SK-N-SH treated with all-trans-retinoic acid at 6 μM for 48 hours (cell line): ENCODE results near the gene LYPD6B.

Experiments
- ATAC-seq: fragments of 200-7000 bp; cut with Tn5 transposase; 3 replicates; pipeline ENCODE4 v1.9.1; 2020; ENCODE audit warnings: mild to moderate bottlenecking, moderate library complexity
- ARNTL ChIP-seq: fragments of 450-650 bp; formaldehyde crosslinking; IDR thresholded peaks from 2 replicates; pipeline ENCODE4 v1.5.0; 2020; ENCODE audit warnings: low read depth, mild to moderate bottlenecking, moderate library complexity, borderline replicate concordance
- BACH2 ChIP-seq: fragments of 250-450 bp; sonication (Bioruptor Pico); IDR thresholded peaks from 2 replicates; pipeline ENCODE4 v1.9.0; 2021; ENCODE audit warnings: mild to moderate bottlenecking, borderline replicate concordance
- CSDC2 ChIP-seq: fragments of 250-450 bp; sonication (Bioruptor Pico); IDR thresholded peaks from 2 replicates; pipeline ENCODE4 v1.5.0; 2020; ENCODE audit warnings: mild to moderate bottlenecking, moderate library complexity
- GLIS3 ChIP-seq: fragments of 250-450 bp; sonication (Bioruptor Pico); IDR thresholded peaks from 2 replicates; pipeline ENCODE4 v1.5.0; 2020; ENCODE audit warnings: mild to moderate bottlenecking, moderate library complexity
- ISL1 ChIP-seq: fragments of 250-450 bp; sonication (Bioruptor Pico); IDR thresholded peaks from 2 replicates; pipeline ENCODE4 v2.1.2; 2022; ENCODE audit warnings: mild to moderate bottlenecking, moderate library complexity
- OSR1 ChIP-seq: fragments of 250-450 bp; sonication (Bioruptor Pico); IDR thresholded peaks from 2 replicates; pipeline ENCODE4 v1.8.0; 2022; ENCODE audit warnings: moderate library complexity, mild to moderate bottlenecking, inconsistent platforms
- PATZ1 ChIP-seq: fragments of 250-450 bp; sonication (Bioruptor Pico); IDR thresholded peaks from 2 replicates; pipeline ENCODE4 v1.8.0; 2020; ENCODE audit warnings: mild to moderate bottlenecking, moderate library complexity, borderline replicate concordance
- RARB ChIP-seq: fragments of 250-450 bp; sonication (Bioruptor Pico); IDR thresholded peaks from 2 replicates; pipeline ENCODE4 v1.8.0; 2021; ENCODE audit warnings: mild to moderate bottlenecking, moderate library complexity
- SNAI2 ChIP-seq: fragments of 250-450 bp; sonication (Bioruptor Pico); IDR thresholded peaks from 2 replicates; pipeline ENCODE4 v1.5.0; 2020; ENCODE audit warnings: mild to moderate bottlenecking, moderate library complexity
- TCF4 ChIP-seq: fragments of 250-450 bp; sonication (Bioruptor Pico); IDR thresholded peaks from 2 replicates; pipeline ENCODE4 v1.8.0; 2021; ENCODE audit warnings: mild to moderate bottlenecking, moderate library complexity, borderline replicate concordance
- TOX ChIP-seq: fragments of 250-450 bp; sonication (Bioruptor Pico); IDR thresholded peaks from 2 replicates; pipeline ENCODE4 v1.8.0; 2021; ENCODE audit warnings: mild to moderate bottlenecking, moderate library complexity, borderline replicate concordance
- ZC3H10 ChIP-seq: fragments of 250-450 bp; sonication (Bioruptor Pico); IDR thresholded peaks from 2 replicates; pipeline ENCODE4 v1.5.1; 2021; ENCODE audit warnings: mild to moderate bottlenecking, moderate library complexity
- ZFP3 ChIP-seq: fragments of 250-450 bp; sonication (Bioruptor Pico); IDR thresholded peaks from 2 replicates; pipeline ENCODE4 v1.5.0; 2020; ENCODE audit warnings: mild to moderate bottlenecking, moderate library complexity
- ZFP30 ChIP-seq: fragments of 450-650 bp; formaldehyde crosslinking; IDR thresholded peaks from 2 replicates; pipeline ENCODE4 v1.5.0; 2022; ENCODE audit warnings: mild to moderate bottlenecking, moderate library complexity
- ZNF70 ChIP-seq: fragments of 450-650 bp; formaldehyde crosslinking; IDR thresholded peaks from 2 replicates; pipeline ENCODE4 v1.5.0; 2020; ENCODE audit warnings: mild to moderate bottlenecking, moderate library complexity
- ZNF8 ChIP-seq: fragments of 450-650 bp; formaldehyde crosslinking; IDR thresholded peaks from 2 replicates; pipeline ENCODE4 v1.5.0; 2020; ENCODE audit warnings: mild to moderate bottlenecking, moderate library complexity
- TF ChIP-seq, protein P1 (sequence below): fragments of 250-450 bp; sonication (Bioruptor Pico); IDR thresholded peaks from 2 replicates; pipeline ENCODE4 v1.5.0; 2020; ENCODE audit warnings: mild to moderate bottlenecking, moderate library complexity
- TF ChIP-seq, protein P2 (sequence below): fragments of 250-450 bp; sonication (Bioruptor Pico); IDR thresholded peaks from 2 replicates; pipeline ENCODE4 v1.8.0; 2021; ENCODE audit warnings: low read depth, mild to moderate bottlenecking, moderate library complexity, borderline replicate concordance
- TF ChIP-seq, protein P3 (sequence below): fragments of 250-450 bp; sonication (Bioruptor Pico); IDR thresholded peaks from 2 replicates; pipeline ENCODE4 v1.5.1; 2020; ENCODE audit warnings: low read depth, mild to moderate bottlenecking, moderate library complexity

The LYPD6B gene

DNA sequence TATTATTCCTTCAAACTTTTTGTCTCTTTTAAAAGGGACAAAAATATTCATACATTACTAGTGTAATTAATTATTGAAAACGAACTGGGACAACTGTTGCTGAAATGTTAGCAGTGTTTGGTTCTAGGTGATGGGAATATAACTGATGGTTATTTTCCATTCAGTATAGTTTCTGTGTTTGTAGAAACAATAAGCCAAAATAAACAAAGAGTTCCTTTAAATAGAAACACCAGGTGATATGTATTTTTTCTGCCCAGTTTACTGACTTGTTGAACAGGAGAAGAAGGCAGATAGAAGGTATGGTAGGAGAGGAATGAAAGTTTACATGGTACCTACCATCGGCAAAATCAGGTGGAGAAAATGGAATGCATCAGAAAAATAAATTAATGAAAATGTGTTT lies 74.2 kb downstream of the LYPD6B start:
- ATAC-seq: no peak

DNA sequence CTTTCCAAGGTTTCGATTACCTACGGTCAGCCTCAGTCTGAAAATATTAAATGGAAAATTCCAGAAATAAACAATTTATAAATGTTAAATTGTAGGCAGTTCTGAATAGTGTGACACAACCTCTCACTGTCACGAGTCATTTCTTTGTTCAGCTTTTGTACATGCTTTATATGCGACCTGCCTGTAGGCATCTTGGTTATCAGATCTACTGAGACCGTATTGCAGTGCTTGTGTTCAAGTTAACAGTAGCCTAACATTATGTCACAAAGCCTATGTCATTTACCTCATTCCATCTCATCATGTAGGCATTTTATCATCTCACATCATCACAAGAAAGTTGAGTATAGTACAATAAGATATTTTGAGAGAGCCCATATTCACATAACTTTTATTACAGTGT lies 77.3 kb downstream of the LYPD6B start:
- ATAC-seq: no peak
- TF ChIP-seq ZC3H10 (CRISPR knock-in tag) (no peak), PATZ1 (no peak), ZNF8 (CRISPR knock-in tag) (no peak), TOX (no peak), RARB (CRISPR knock-in tag) (no peak), ZFP3 (no peak), SNAI2 (CRISPR knock-in tag) (no peak)
- TF ChIP-seq, protein P1, sequence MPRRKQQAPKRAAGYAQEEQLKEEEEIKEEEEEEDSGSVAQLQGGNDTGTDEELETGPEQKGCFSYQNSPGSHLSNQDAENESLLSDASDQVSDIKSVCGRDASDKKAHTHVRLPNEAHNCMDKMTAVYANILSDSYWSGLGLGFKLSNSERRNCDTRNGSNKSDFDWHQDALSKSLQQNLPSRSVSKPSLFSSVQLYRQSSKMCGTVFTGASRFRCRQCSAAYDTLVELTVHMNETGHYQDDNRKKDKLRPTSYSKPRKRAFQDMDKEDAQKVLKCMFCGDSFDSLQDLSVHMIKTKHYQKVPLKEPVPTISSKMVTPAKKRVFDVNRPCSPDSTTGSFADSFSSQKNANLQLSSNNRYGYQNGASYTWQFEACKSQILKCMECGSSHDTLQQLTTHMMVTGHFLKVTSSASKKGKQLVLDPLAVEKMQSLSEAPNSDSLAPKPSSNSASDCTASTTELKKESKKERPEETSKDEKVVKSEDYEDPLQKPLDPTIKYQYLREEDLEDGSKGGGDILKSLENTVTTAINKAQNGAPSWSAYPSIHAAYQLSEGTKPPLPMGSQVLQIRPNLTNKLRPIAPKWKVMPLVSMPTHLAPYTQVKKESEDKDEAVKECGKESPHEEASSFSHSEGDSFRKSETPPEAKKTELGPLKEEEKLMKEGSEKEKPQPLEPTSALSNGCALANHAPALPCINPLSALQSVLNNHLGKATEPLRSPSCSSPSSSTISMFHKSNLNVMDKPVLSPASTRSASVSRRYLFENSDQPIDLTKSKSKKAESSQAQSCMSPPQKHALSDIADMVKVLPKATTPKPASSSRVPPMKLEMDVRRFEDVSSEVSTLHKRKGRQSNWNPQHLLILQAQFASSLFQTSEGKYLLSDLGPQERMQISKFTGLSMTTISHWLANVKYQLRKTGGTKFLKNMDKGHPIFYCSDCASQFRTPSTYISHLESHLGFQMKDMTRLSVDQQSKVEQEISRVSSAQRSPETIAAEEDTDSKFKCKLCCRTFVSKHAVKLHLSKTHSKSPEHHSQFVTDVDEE (CRISPR knock-in tag): no peak
- TF ChIP-seq, protein P2, sequence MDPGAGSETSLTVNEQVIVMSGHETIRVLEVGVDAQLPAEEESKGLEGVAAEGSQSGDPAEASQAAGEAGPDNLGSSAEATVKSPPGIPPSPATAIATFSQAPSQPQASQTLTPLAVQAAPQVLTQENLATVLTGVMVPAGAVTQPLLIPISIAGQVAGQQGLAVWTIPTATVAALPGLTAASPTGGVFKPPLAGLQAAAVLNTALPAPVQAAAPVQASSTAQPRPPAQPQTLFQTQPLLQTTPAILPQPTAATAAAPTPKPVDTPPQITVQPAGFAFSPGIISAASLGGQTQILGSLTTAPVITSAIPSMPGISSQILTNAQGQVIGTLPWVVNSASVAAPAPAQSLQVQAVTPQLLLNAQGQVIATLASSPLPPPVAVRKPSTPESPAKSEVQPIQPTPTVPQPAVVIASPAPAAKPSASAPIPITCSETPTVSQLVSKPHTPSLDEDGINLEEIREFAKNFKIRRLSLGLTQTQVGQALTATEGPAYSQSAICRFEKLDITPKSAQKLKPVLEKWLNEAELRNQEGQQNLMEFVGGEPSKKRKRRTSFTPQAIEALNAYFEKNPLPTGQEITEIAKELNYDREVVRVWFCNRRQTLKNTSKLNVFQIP (CRISPR knock-in tag): no peak

More for the DNA sequence above, 74.2 kb downstream of the LYPD6B start:
- TF ChIP-seq, protein P2 (CRISPR knock-in tag): no peak
- TF ChIP-seq BACH2 (CRISPR knock-in tag) (no peak), ZFP3 (no peak), CSDC2 (CRISPR knock-in tag) (no peak), ZFP30 (CRISPR knock-in tag) (no peak), ISL1 (CRISPR knock-in tag) (no peak), ARNTL (CRISPR knock-in tag) (no peak), GLIS3 (no peak), ZC3H10 (CRISPR knock-in tag) (no peak)
- TF ChIP-seq, protein P3, sequence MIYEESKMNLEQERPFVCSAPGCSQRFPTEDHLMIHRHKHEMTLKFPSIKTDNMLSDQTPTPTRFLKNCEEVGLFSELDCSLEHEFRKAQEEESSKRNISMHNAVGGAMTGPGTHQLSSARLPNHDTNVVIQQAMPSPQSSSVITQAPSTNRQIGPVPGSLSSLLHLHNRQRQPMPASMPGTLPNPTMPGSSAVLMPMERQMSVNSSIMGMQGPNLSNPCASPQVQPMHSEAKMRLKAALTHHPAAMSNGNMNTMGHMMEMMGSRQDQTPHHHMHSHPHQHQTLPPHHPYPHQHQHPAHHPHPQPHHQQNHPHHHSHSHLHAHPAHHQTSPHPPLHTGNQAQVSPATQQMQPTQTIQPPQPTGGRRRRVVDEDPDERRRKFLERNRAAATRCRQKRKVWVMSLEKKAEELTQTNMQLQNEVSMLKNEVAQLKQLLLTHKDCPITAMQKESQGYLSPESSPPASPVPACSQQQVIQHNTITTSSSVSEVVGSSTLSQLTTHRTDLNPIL (CRISPR knock-in tag): no peak

GRCh38 chr2:149119368-149119767 lies 80.9 kb downstream of the LYPD6B start:
- TF ChIP-seq ISL1 (CRISPR knock-in tag) (peak; percentile 80), RARB (CRISPR knock-in tag) (no peak)
- peak; percentile 19; the same call in 2 of the 3 replicates for ATAC-seq

- TF ChIP-seq OSR1 (no peak), ZNF70 (CRISPR knock-in tag) (no peak), GLIS3 (no peak), TCF4 (CRISPR knock-in tag) (no peak), ZC3H10 (CRISPR knock-in tag) (no peak), RARB (CRISPR knock-in tag) (no peak), CSDC2 (CRISPR knock-in tag) (no peak)
- TF ChIP-seq, protein P1 (CRISPR knock-in tag): no peak
- TF ChIP-seq, protein P3 (CRISPR knock-in tag): no peak
- TF ChIP-seq, protein P2 (CRISPR knock-in tag): no peak
- no peak for ATAC-seq
Observed at GRCh38 chr2:149122516-149122915, 84.0 kb downstream of the LYPD6B start.
